HCT116 (cell line): ENCODE measurements around the gene KIRREL3. TPM values are rescaled to one million over a fixed set of nuclear protein-coding genes. Genes with fewer than 3 reads are reported as not detected.

Source experiments
- ATAC-seq: fragments of 200-7000 bp; cut with Tn5 transposase; 2 replicates; pipeline ENCODE4 v1.9.1; 2020; ENCODE audit warnings: mild to moderate bottlenecking, moderate library complexity
- BruUV-seq: library from RNA; stranded (reverse); fragments of 400-500 nt; replicated peaks from 2 replicates; lab custom pipeline; 2021; lab: Mats Ljungman, UMichigan
- CTCF ChIA-PET: fragments of 300-600 bp; sonication (Branson Sonifier 250); formaldehyde crosslinking; loops from one replicate; lab custom pipeline; 2021; ENCODE audit warnings: antibody characterized with exemption; lab: Charles Lee
- POLR2A ChIA-PET: fragments of 300-600, 350-600 bp; sonication (Branson Sonifier 250); formaldehyde crosslinking; loops from one replicate; lab custom pipeline; 2021; ENCODE audit warnings: antibody characterized with exemption; lab: Charles Lee
- RAD21 ChIA-PET, 2 experiments: fragments of 300-600 bp; sonication (Branson Sonifier 250); formaldehyde crosslinking; loops; one replicate each; lab custom pipeline; 2023; ENCODE audit warnings: low total read pairs in 2 of 2; ENCODE audit not compliant: uncharacterized antibody in 2 of 2, unreplicated experiment in 2 of 2, low non-redundant PET in 1 of 2; lab: Charles Lee
- DNase-seq: peaks from one replicate; pipeline ENCODE4 v3.0.0-alpha.2; 2010; ENCODE audit warnings: low read depth, low spot score
- H2AFZ ChIP-seq: fragments of 200-600 bp; shearing (Covaris generic), sonication (generic); 2 replicates; pipeline ENCODE4 v1.6.1; 2017; ENCODE audit warnings: low read depth, mixed run types, mixed read lengths, antibody characterized with exemption, low read length; ENCODE audit not compliant: poor library complexity, severe bottlenecking
- H3K27ac ChIP-seq: 2 replicates; pipeline ENCODE4 v1.5.1; 2012; ENCODE audit warnings: low read depth, low read length
- H3K27me3 ChIP-seq: fragments of 200-600 bp; sonication (generic); 2 replicates; pipeline ENCODE4 v1.6.1; 2016; ENCODE audit warnings: mixed run types, low read length, mixed read lengths; ENCODE audit not compliant: insufficient read depth
- H3K36me3 ChIP-seq, 2 experiments: fragments of 200-500 bp in 1 of 2; fragments of 200-600 bp in 1 of 2; sonication (Bioruptor generic) in 1 of 2; sonication (generic) in 1 of 2; 2 replicates each; pipeline versions ENCODE4 v1.5.1 to v1.6.1; 2014 to 2016; ENCODE audit warnings: low read length in 2 of 2, inconsistent platforms in 1 of 2, mixed read lengths in 1 of 2, mixed run types in 1 of 2; ENCODE audit not compliant: insufficient read depth in 2 of 2, control insufficient read depth in 1 of 2
- H3K4me1 ChIP-seq, 2 experiments: fragments of 200-600 bp in 1 of 2; sonication (generic) in 1 of 2; 2 replicates each; pipeline versions ENCODE4 v1.5.1 to v1.6.1; 2012 to 2017; ENCODE audit warnings: low read length in 2 of 2, inconsistent platforms in 1 of 2, mild to moderate bottlenecking in 1 of 2, mixed read lengths in 1 of 2, mixed run types in 1 of 2, moderate library complexity in 1 of 2; ENCODE audit not compliant: insufficient read depth in 2 of 2, control insufficient read depth in 1 of 2
- H3K4me2 ChIP-seq: fragments of 200-600 bp; sonication (generic); 2 replicates; pipeline ENCODE4 v1.6.1; 2017; ENCODE audit warnings: mixed run types, low read length, mixed read lengths
- H3K4me3 ChIP-seq, 2 experiments: fragments of 200-600 bp in 1 of 2; sonication (generic) in 1 of 2; replicated peaks in 1 of 2; 2 replicates each; pipeline ENCODE4 v1.5.1; 2011 to 2016; ENCODE audit warnings: low read length in 2 of 2, control low read depth in 1 of 2, low read depth in 1 of 2, mild to moderate bottlenecking in 1 of 2, mixed read lengths in 1 of 2, mixed run types in 1 of 2
- H3K79me2 ChIP-seq: fragments of 200-600 bp; sonication (generic); 2 replicates; pipeline ENCODE4 v1.6.1; 2017; ENCODE audit warnings: mild to moderate bottlenecking, mixed run types, low read length, moderate library complexity, mixed read lengths; ENCODE audit not compliant: insufficient read depth
- H3K9ac ChIP-seq: fragments of 200-600 bp; sonication (generic); 2 replicates; pipeline ENCODE4 v1.6.1; 2016; ENCODE audit warnings: low read length, mixed read lengths
- H3K9me2 ChIP-seq: fragments of 200-600 bp; sonication (generic), shearing (Covaris generic); 2 replicates; pipeline ENCODE4 v1.6.1; 2017; ENCODE audit warnings: mixed run types, mild to moderate bottlenecking, moderate library complexity; ENCODE audit not compliant: insufficient read depth
- H3K9me3 ChIP-seq, 2 experiments: fragments of 200-500 bp in 1 of 2; fragments of 200-600 bp in 1 of 2; sonication (Bioruptor generic) in 1 of 2; sonication (generic) in 1 of 2; 2 replicates each; pipeline ENCODE4 v1.6.1; 2014 to 2017; ENCODE audit warnings: low read length in 2 of 2, mixed read lengths in 2 of 2, inconsistent platforms in 1 of 2, low read depth in 1 of 2, mild to moderate bottlenecking in 1 of 2, mixed run types in 1 of 2, moderate library complexity in 1 of 2; ENCODE audit not compliant: control insufficient read depth in 1 of 2, insufficient read depth in 1 of 2
- H4K20me1 ChIP-seq: fragments of 200-600 bp; sonication (generic), shearing (Covaris generic); 2 replicates; pipeline ENCODE4 v1.6.1; 2017; ENCODE audit warnings: mixed run types, mild to moderate bottlenecking, moderate library complexity; ENCODE audit not compliant: insufficient read depth
- EGR1 ChIP-seq: IDR thresholded peaks from 2 replicates; pipeline ENCODE4 v1.6.1; 2012; ENCODE audit warnings: low read depth
- ELF1 ChIP-seq: IDR thresholded peaks from 2 replicates; pipeline ENCODE4 v1.6.1; 2012; ENCODE audit warnings: low read depth, borderline replicate concordance
- EZH2 ChIP-seq: fragments of 200-600 bp; sonication (generic); IDR thresholded peaks from 2 replicates; pipeline ENCODE4 v1.6.1; 2017; ENCODE audit warnings: antibody characterized with exemption, mixed run types
- EZH2phosphoT487 ChIP-seq: fragments of 200-600 bp; IDR thresholded peaks from 2 replicates; pipeline ENCODE4 v1.6.1; 2018; ENCODE audit warnings: antibody characterized with exemption, borderline replicate concordance
- JUND ChIP-seq: IDR thresholded peaks from 2 replicates; pipeline ENCODE4 v1.6.1; 2012
- SIN3A ChIP-seq: IDR thresholded peaks from 2 replicates; pipeline ENCODE4 v1.6.1; 2012; ENCODE audit warnings: low read depth
- SP1 ChIP-seq: IDR thresholded peaks from 2 replicates; pipeline ENCODE4 v1.6.1; 2012; ENCODE audit warnings: low read depth
- TCF7L2 ChIP-seq: IDR thresholded peaks from 2 replicates; pipeline ENCODE4 v1.7.0; 2011; ENCODE audit warnings: borderline replicate concordance, inconsistent platforms; ENCODE audit not compliant: insufficient read depth, insufficient read length; ENCODE audit errors: extremely low read depth
- intact Hi-C: fragments of 100-400 bp; cut with micrococcal nuclease; formaldehyde crosslinking; loops from 2 replicates; pipeline ENCODE4 v1.10.0; 2022
- total RNA-seq: library from RNA; stranded (reverse); gene quantifications from one replicate; pipeline ENCODE4 v1.2.1, GENCODE V29; 2021; ENCODE audit not compliant: unreplicated experiment
- TF ChIP-seq, protein P1 (sequence below): IDR thresholded peaks from 2 replicates; pipeline ENCODE4 v1.6.1; 2012
- TF ChIP-seq, protein P2 (sequence below): IDR thresholded peaks from 2 replicates; pipeline ENCODE4 v1.6.1; 2012
- TF ChIP-seq, protein P3 (sequence below), 3 experiments: fragments of 200-600 bp in 1 of 3; sonication (generic) in 1 of 3; IDR thresholded peaks in 2 of 3; conservative IDR thresholded peaks in 1 of 3; 2 replicates each; pipeline ENCODE4 v1.5.1; 2012 to 2017; ENCODE audit warnings: low read depth in 2 of 3, low read length in 2 of 3, antibody characterized with exemption in 1 of 3, borderline replicate concordance in 1 of 3, control low read depth in 1 of 3, mild to moderate bottlenecking in 1 of 3, mixed read lengths in 1 of 3, mixed run types in 1 of 3, moderate library complexity in 1 of 3; ENCODE audit not compliant: insufficient read depth in 1 of 3

KIRREL3 gene
- total RNA-seq, 1 experiment from 2014 or later, result not detected

DNA sequence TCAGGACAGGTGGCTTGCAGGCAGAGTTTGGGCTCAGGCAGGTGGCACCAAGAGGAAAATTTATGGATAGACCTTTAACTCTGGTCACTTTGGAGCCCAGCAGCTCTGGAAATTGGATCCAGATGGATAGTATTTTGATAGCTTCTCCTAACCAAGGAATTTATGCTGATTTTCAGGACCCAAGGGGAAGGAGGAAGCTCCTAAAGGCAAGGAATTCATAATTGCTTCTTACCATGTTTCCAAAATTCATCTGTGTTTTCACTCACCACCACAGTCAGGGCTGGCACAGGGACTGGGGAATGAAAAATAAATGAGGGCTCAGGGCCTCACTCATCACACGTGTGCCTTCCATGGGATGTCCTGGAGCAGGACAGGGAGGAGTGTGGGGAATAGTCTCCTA lies 327.3 kb downstream of the KIRREL3 start:
- Histone ChIP-seq H3K27ac (no peak overlapping the region), H3K27me3 (peaks cover 73% of the 10 kb centered on the region), H3K4me1 (no peaks in the 10 kb centered on the region), H3K9me2 (no peaks in the 10 kb centered on the region), H3K9ac (no peak overlapping the region), H3K4me2 (no peak overlapping the region), H3K79me2 (no peaks in the 10 kb centered on the region), H3K4me3 (no peak overlapping the region), H4K20me1 (no peaks in the 10 kb centered on the region), H3K9me3 (no peaks in the 10 kb centered on the region), H2AFZ (no peak overlapping the region), H3K36me3 (no peaks in the 10 kb centered on the region)
- POLR2A ChIA-PET, result no interaction called here
- no TSS peak for BruUV-seq
- TF ChIP-seq SP1 (no peak), EZH2 (no peak), SIN3A (no peak)
- TF ChIP-seq, protein P1, sequence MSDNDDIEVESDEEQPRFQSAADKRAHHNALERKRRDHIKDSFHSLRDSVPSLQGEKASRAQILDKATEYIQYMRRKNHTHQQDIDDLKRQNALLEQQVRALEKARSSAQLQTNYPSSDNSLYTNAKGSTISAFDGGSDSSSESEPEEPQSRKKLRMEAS, result no peak
- TF ChIP-seq, protein P2, sequence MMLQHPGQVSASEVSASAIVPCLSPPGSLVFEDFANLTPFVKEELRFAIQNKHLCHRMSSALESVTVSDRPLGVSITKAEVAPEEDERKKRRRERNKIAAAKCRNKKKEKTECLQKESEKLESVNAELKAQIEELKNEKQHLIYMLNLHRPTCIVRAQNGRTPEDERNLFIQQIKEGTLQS, result no peak
- TF ChIP-seq, protein P3, sequence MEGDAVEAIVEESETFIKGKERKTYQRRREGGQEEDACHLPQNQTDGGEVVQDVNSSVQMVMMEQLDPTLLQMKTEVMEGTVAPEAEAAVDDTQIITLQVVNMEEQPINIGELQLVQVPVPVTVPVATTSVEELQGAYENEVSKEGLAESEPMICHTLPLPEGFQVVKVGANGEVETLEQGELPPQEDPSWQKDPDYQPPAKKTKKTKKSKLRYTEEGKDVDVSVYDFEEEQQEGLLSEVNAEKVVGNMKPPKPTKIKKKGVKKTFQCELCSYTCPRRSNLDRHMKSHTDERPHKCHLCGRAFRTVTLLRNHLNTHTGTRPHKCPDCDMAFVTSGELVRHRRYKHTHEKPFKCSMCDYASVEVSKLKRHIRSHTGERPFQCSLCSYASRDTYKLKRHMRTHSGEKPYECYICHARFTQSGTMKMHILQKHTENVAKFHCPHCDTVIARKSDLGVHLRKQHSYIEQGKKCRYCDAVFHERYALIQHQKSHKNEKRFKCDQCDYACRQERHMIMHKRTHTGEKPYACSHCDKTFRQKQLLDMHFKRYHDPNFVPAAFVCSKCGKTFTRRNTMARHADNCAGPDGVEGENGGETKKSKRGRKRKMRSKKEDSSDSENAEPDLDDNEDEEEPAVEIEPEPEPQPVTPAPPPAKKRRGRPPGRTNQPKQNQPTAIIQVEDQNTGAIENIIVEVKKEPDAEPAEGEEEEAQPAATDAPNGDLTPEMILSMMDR (IDR thresholded peaks at IDR 0.05 in 2 of 3, conservative IDR thresholded peaks at IDR 0.05 in 1 of 3; ENCODE audit: borderline replicate concordance in 1 of 3, insufficient read depth in 1 of 3, low read depth in 2 of 3, low read length in 2 of 3), result no peak
- RAD21 ChIA-PET, result no interaction called here
- intact Hi-C loops, result no loop called here
- ATAC-seq, result no peak
- no peak for DNase-seq
- CTCF ChIA-PET, result no interaction called here

DNA sequence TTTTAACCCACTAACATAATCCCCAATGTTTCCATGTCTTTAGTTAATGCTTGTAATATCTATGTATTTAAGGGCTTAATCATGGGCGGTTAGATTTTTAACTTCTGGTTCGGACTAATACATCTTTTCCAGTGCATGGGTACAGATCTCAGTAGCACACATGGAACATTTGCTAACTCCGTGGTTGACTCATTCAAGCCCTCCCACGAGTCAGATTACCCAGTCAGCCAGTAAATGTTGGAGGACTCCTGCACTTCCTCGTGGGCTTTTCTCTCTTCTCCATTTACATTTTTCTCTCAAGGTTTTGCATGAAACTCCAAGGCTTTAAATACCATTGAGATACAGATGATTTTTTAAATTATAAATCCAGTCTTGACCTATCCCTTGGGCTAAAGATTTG lies 331.2 kb downstream of the KIRREL3 start:
- Histone ChIP-seq H3K4me1 (no peaks in the 10 kb centered on the region), H3K9ac (no peak overlapping the region), H3K27ac (no peak overlapping the region), H2AFZ (no peak overlapping the region), H3K4me2 (no peak overlapping the region), H3K79me2 (no peaks in the 10 kb centered on the region), H3K27me3 (peaks cover 79% of the 10 kb centered on the region), H3K9me3 (no peaks in the 10 kb centered on the region), H3K4me3 (no peak overlapping the region), H3K36me3 (no peaks in the 10 kb centered on the region), H3K9me2 (no peaks in the 10 kb centered on the region), H4K20me1 (no peaks in the 10 kb centered on the region)
- CTCF ChIA-PET, result no interaction called here
- intact Hi-C loops, result no loop called here
- DNase-seq (no peak), ATAC-seq (no peak)
- BruUV-seq, result no TSS peak
- TF ChIP-seq EGR1 (no peak), ELF1 (no peak), EZH2phosphoT487 (no peak), JUND (no peak), EZH2 (no peak), TCF7L2 (no peak)
- TF ChIP-seq, protein P3 (IDR thresholded peaks at IDR 0.05 in 2 of 3, conservative IDR thresholded peaks at IDR 0.05 in 1 of 3; ENCODE audit: borderline replicate concordance in 1 of 3, insufficient read depth in 1 of 3, low read depth in 2 of 3, low read length in 2 of 3), result no peak
- POLR2A ChIA-PET, result no interaction called here
- RAD21 ChIA-PET, result no interaction called here
